ENCODE results near the gene ZNF521. TPM values are rescaled to one million over a fixed set of nuclear protein-coding genes. Genes with fewer than 3 reads are reported as not detected.

ZNF521 gene
- total RNA-seq, 1 donor from 2014 or later = 41.6 TPM

DNA sequence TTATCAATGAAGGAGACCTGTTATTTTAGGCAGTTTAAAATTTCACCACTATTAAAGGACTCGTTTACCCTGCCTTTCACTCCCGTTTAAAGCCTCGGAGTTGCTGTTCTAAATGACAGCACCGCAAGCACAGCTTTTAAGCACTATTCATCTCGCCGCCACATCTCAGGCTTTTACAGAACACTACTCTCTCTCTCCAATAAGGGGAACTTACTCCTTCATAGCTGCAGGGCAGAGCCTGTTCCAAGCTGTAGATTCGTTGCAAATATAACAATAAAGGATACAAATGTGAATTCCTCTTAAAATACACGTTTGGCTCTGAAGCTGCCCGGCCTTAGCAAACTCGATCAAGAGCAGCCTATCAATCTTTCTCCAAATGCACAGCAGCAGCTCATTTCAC, 271.8 kb downstream of the ZNF521 start:
- Histone ChIP-seq H3K27ac (no peak overlapping the region), H3K4me1 (no peaks in the 10 kb centered on the region), H3K36me3 (no peaks in the 10 kb centered on the region), H3K9me3 (no peaks in the 10 kb centered on the region), H3K4me3 (no peak overlapping the region), H3K27me3 (no peaks in the 10 kb centered on the region)
- intact Hi-C loops (cut with DNase I) = no loop called here
- no peak for DNase-seq (ENCODE audit: low spot score in 2 of 2)
- TF ChIP-seq CTCF (IDR thresholded peaks at IDR 0.05) = no peak

- H3K27me3 ChIP-seq = no peaks in the 10 kb centered on the region
- intact Hi-C loops (cut with DNase I) = no loop called here
- TF ChIP-seq CTCF (IDR thresholded peaks at IDR 0.05) = no peak
- no peak overlapping the region for H3K4me3 ChIP-seq
- DNase-seq (ENCODE audit: low spot score in 2 of 2) = no peak
- no peaks in the 10 kb centered on the region for H3K4me1 ChIP-seq
- H3K27ac ChIP-seq = no peak overlapping the region
- no peaks in the 10 kb centered on the region for H3K36me3 ChIP-seq
- H3K9me3 ChIP-seq = no peaks in the 10 kb centered on the region
Measured at GRCh38 chr18:25077944-25078723, 273.8 kb downstream of the ZNF521 start.

GRCh38 chr18:25077038-25077943, 274.7 kb downstream of the ZNF521 start:
- no peaks in the 10 kb centered on the region for H3K9me3 ChIP-seq
- H3K4me3 ChIP-seq = no peak overlapping the region
- H3K27me3 ChIP-seq = no peaks in the 10 kb centered on the region
- no peak overlapping the region for H3K27ac ChIP-seq
- no peak for DNase-seq (ENCODE audit: low spot score in 2 of 2)
- H3K4me1 ChIP-seq = no peaks in the 10 kb centered on the region
- intact Hi-C loops (cut with DNase I) = no loop called here
- no peak for TF ChIP-seq CTCF (IDR thresholded peaks at IDR 0.05)
- H3K36me3 ChIP-seq = no peaks in the 10 kb centered on the region

DNA sequence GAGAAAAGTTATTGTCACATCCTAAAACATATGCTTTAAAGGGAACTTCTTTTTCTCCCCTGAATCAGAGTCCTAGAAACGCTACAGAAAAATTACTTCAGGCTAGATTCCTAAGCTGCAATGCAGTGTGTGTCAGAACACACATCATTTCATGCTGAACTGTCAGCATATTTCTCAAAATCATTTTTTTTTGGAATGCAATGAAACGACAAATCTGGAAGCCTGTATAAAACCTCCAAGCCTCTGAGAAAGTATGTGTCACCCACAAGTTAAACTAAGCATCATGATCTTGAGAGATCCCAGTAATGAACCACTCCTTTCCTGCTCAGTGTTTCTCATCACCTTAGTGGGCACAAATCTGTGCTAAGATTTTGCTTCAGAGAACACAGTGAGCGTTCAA, 276.2 kb downstream of the ZNF521 start:
- TF ChIP-seq CTCF (IDR thresholded peaks at IDR 0.05) = no peak
- intact Hi-C loops (cut with DNase I) = no loop called here
- Histone ChIP-seq H3K9me3 (no peaks in the 10 kb centered on the region), H3K27me3 (no peaks in the 10 kb centered on the region), H3K27ac (no peak overlapping the region), H3K36me3 (no peaks in the 10 kb centered on the region), H3K4me3 (no peak overlapping the region), H3K4me1 (no peaks in the 10 kb centered on the region)
- DNase-seq (ENCODE audit: low spot score in 2 of 2) = no peak

GRCh38 chr18:25075331-25075730, 276.6 kb downstream of the ZNF521 start:
- H3K4me1 ChIP-seq = no peaks in the 10 kb centered on the region
- no peak for DNase-seq (ENCODE audit: low spot score in 2 of 2)
- no peak overlapping the region for H3K4me3 ChIP-seq
- intact Hi-C loops (cut with DNase I) = no loop called here
- H3K27ac ChIP-seq = no peak overlapping the region
- no peaks in the 10 kb centered on the region for H3K36me3 ChIP-seq
- no peaks in the 10 kb centered on the region for H3K27me3 ChIP-seq
- no peaks in the 10 kb centered on the region for H3K9me3 ChIP-seq
- TF ChIP-seq CTCF (IDR thresholded peaks at IDR 0.05) = no peak
